Panc1 (cell line): ENCODE data around the gene VCX2. TPM values are rescaled to one million over a fixed set of nuclear protein-coding genes. Genes with fewer than 3 reads are reported as not detected.

Source experiments
- ATAC-seq: fragments of 200-7000 bp; cut with Tn5 transposase; 2 replicates; pipeline ENCODE4 v1.9.1; 2020; ENCODE audit warnings: mild to moderate bottlenecking, moderate library complexity
- BruUV-seq: library from RNA; stranded (reverse); fragments of 400-500 nt; replicated peaks from 2 replicates; lab custom pipeline; 2021; lab: Mats Ljungman, UMichigan
- CTCF ChIA-PET: fragments of 300-600 bp; sonication (Branson Sonifier 250); formaldehyde crosslinking; loops from one replicate; lab custom pipeline; 2022; ENCODE audit warnings: antibody characterized with exemption; lab: Charles Lee
- POLR2A ChIA-PET: fragments of 300-600 bp; sonication (Branson Sonifier 250); formaldehyde crosslinking; loops from one replicate; lab custom pipeline; 2022; ENCODE audit warnings: antibody characterized with exemption; lab: Charles Lee
- DNase-seq: peaks from one replicate; pipeline ENCODE4 v3.0.0-alpha.2; 2010; ENCODE audit warnings: low read depth, low spot score
- H3K27ac ChIP-seq: 2 replicates; pipeline ENCODE4 v1.5.1; 2011; ENCODE audit warnings: mild to moderate bottlenecking, low read length, inconsistent platforms
- H3K27me3 ChIP-seq: fragments of 200-500 bp; sonication (Bioruptor generic); 2 replicates; pipeline ENCODE4 v1.6.0; 2014; ENCODE audit warnings: low read length, inconsistent platforms; ENCODE audit not compliant: control insufficient read depth, insufficient read depth
- H3K36me3 ChIP-seq: fragments of 200-500 bp; sonication (Bioruptor generic); 2 replicates; pipeline ENCODE4 v1.5.1; 2014; ENCODE audit warnings: inconsistent platforms, mild to moderate bottlenecking, low read length, moderate library complexity; ENCODE audit not compliant: control insufficient read depth, insufficient read depth
- H3K4me1 ChIP-seq: 2 replicates; pipeline ENCODE4 v1.5.1; 2011; ENCODE audit warnings: inconsistent platforms, mild to moderate bottlenecking, low read length, moderate library complexity; ENCODE audit not compliant: control insufficient read depth, insufficient read depth
- H3K4me3 ChIP-seq, 2 experiments: 2 replicates each; pipeline ENCODE4 v1.5.1; 2011 to 2012; ENCODE audit warnings: low read depth in 2 of 2, low read length in 2 of 2, mild to moderate bottlenecking in 2 of 2, inconsistent platforms in 1 of 2, moderate library complexity in 1 of 2
- H3K9me3 ChIP-seq: fragments of 200-500 bp; sonication (Bioruptor generic); 2 replicates; pipeline ENCODE4 v1.5.1; 2014; ENCODE audit warnings: low read depth, mild to moderate bottlenecking, inconsistent platforms, low read length, moderate library complexity; ENCODE audit not compliant: control insufficient read depth, insufficient read depth
- POLR2AphosphoS5 ChIP-seq: IDR thresholded peaks from 2 replicates; pipeline ENCODE4 v1.6.1; 2012; ENCODE audit warnings: mild to moderate bottlenecking, low read depth, low read length, moderate library complexity
- REST ChIP-seq, 2 experiments: IDR thresholded peaks; 2 replicates each; pipeline ENCODE4 v1.6.1; 2011 to 2012; ENCODE audit warnings: low read depth in 2 of 2, control low read depth in 1 of 2, low read length in 1 of 2, mild to moderate bottlenecking in 1 of 2, moderate library complexity in 1 of 2; ENCODE audit not compliant: insufficient read depth in 1 of 2
- SIN3A ChIP-seq: IDR thresholded peaks from 2 replicates; pipeline ENCODE4 v1.6.1; 2012; ENCODE audit warnings: low read depth, mild to moderate bottlenecking, low read length, moderate library complexity, borderline replicate concordance; ENCODE audit not compliant: insufficient read depth
- TCF7L2 ChIP-seq: IDR thresholded peaks from 2 replicates; pipeline ENCODE4 v1.6.1; 2011; ENCODE audit warnings: mild to moderate bottlenecking, low read depth, low read length, inconsistent platforms
- in situ Hi-C: cut with HindIII; loops from 2 replicates; pipeline ENCODE4 v1.10.0; 2016; ENCODE audit warnings: low sequenced_read_pairs, low pct_unique_long_range_greater_than_20kb
- intact Hi-C: fragments of 100-400 bp; cut with micrococcal nuclease; formaldehyde crosslinking; loops from one replicate; pipeline ENCODE4 v1.10.0; 2022; ENCODE audit not compliant: unreplicated experiment
- total RNA-seq: library from RNA; stranded (reverse); gene quantifications from one replicate; pipeline ENCODE4 v1.2.1, GENCODE V29; 2021; ENCODE audit not compliant: unreplicated experiment
- TF ChIP-seq, protein P1 (sequence below): fragments of 450-650 bp; IDR thresholded peaks from 2 replicates; pipeline ENCODE4 v1.5.1; 2017; ENCODE audit warnings: mild to moderate bottlenecking

VCX2 gene
- total RNA-seq, 1 experiment from 2014 or later = not detected

DNA sequence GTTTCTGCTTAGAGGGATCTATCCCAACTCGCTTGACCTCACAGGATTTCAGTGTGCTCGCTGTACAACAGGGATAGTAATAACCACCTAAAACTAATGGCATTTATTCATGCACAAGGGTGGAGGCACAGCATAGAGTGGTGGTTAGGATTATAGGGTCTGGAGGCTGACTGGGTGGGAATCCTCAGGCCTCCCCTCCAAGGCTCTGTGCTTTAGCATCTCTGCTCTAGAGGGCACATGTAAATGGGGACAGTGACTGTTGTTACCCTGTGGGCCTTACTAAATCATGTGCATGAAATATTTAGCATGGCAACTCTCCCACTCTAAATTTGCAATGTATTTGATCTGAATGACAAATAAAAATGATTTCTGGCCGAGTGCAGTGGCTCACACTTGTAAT is 29.2 kb downstream of the VCX2 start:
- Histone ChIP-seq H3K4me1 (no peaks in the 10 kb centered on the region), H3K36me3 (no peaks in the 10 kb centered on the region), H3K4me3 (no peak overlapping the region), H3K9me3 (no peaks in the 10 kb centered on the region), H3K27me3 (no peaks in the 10 kb centered on the region), H3K27ac (no peak overlapping the region)
- CTCF ChIA-PET = no interaction called here
- no TSS peak for BruUV-seq
- DNase-seq (no peak), ATAC-seq (no peak)
- POLR2A ChIA-PET = no interaction called here
- in situ Hi-C loops = no loop called here
- TF ChIP-seq POLR2AphosphoS5 = no peak
- TF ChIP-seq, protein P1, sequence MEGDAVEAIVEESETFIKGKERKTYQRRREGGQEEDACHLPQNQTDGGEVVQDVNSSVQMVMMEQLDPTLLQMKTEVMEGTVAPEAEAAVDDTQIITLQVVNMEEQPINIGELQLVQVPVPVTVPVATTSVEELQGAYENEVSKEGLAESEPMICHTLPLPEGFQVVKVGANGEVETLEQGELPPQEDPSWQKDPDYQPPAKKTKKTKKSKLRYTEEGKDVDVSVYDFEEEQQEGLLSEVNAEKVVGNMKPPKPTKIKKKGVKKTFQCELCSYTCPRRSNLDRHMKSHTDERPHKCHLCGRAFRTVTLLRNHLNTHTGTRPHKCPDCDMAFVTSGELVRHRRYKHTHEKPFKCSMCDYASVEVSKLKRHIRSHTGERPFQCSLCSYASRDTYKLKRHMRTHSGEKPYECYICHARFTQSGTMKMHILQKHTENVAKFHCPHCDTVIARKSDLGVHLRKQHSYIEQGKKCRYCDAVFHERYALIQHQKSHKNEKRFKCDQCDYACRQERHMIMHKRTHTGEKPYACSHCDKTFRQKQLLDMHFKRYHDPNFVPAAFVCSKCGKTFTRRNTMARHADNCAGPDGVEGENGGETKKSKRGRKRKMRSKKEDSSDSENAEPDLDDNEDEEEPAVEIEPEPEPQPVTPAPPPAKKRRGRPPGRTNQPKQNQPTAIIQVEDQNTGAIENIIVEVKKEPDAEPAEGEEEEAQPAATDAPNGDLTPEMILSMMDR = no peak
- TF ChIP-seq REST (IDR thresholded peaks at IDR 0.05; ENCODE audit: insufficient read depth in 1 of 2, low read depth in 2 of 2, low read length in 1 of 2) = no peak
- TF ChIP-seq TCF7L2 = no peak
- no peak for TF ChIP-seq SIN3A
- intact Hi-C loops = no loop called here

DNA sequence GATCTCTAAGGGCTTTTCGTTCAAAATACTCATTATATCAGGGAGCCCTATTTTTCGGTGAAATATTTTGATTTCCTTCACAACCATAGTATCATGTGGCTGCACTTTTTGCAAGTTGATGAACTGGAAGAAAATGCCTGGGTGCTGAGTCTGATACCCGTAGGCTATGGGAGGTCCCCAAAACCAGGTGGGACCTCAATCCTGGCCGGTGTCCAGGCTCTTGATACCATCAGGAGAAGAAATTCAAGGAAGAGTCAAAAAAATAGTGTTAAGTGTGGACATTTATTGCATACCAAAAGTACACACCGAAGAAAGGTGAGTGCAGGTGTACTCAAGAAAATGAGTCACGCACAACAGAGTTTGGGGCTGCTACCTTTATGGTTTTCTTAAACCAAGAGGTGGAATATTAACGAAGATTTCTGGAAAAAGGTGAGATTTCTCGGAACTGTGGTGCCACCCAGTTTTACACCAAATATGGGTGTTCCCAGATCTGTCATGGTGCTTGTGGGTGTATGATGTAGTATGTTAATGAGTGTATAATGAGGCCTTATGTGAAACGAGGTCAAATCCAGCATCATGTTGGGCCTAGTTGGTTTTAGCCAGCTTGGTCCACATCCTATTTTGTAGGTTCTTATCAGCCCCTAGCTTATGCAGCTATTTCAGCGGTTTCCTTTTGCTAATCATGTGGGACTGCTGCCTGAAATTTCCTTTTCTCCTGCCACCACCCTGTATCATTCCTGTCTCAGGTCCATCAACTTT is 29.9 kb downstream of the VCX2 start:
- ATAC-seq = no peak
- in situ Hi-C loops = no loop called here

More for the DNA sequence above, 29.9 kb downstream of the VCX2 start:
- Histone ChIP-seq H3K36me3 (no peaks in the 10 kb centered on the region), H3K27ac (no peak overlapping the region), H3K9me3 (no peaks in the 10 kb centered on the region), H3K27me3 (no peaks in the 10 kb centered on the region), H3K4me3 (no peak overlapping the region), H3K4me1 (no peaks in the 10 kb centered on the region)
- CTCF ChIA-PET = no interaction called here
- TF ChIP-seq, protein P1 = no peak
- TF ChIP-seq POLR2AphosphoS5 = no peak
- TF ChIP-seq TCF7L2 = no peak
- no peak for TF ChIP-seq SIN3A
- TF ChIP-seq REST (IDR thresholded peaks at IDR 0.05; ENCODE audit: insufficient read depth in 1 of 2, low read depth in 2 of 2, low read length in 1 of 2) = no peak
- no peak for DNase-seq
- POLR2A ChIA-PET = no interaction called here
- intact Hi-C loops = no loop called here
- no TSS peak for BruUV-seq
